IMR-90 (cell line): Measurements from ENCODE around the gene B4GALT1. TPM values are rescaled to one million over a fixed set of nuclear protein-coding genes. Genes with fewer than 3 reads are reported as not detected.

ENCODE experiments used
- ATAC-seq: fragments of 200-7000 bp; cut with Tn5 transposase; 2 replicates; pipeline ENCODE4 v1.9.1; 2020; ENCODE audit warnings: low read depth, mild to moderate bottlenecking, moderate library complexity
- BruUV-seq: library from RNA; stranded (reverse); fragments of 400-500 nt; replicated peaks from 2 replicates; lab custom pipeline; 2021; lab: Mats Ljungman, UMichigan
- CTCF ChIA-PET: fragments of 300-600 bp; formaldehyde crosslinking; extraction: SDS; loops from one replicate; lab custom pipeline; 2021; ENCODE audit warnings: antibody characterized with exemption; lab: Yijun Ruan, JAX
- POLR2A ChIA-PET: fragments of 300-600 bp; sonication (Branson Sonifier 250); formaldehyde crosslinking; loops from one replicate; lab custom pipeline; 2022; ENCODE audit warnings: antibody characterized with exemption; ENCODE audit not compliant: unreplicated experiment; lab: Charles Lee
- DNase-seq: peaks from one replicate; pipeline ENCODE4 v3.0.0; 2013
- H2AFZ ChIP-seq: replicated peaks from 2 replicates; pipeline ENCODE3; 2013; ENCODE audit warnings: low read length, mild to moderate bottlenecking; ENCODE audit not compliant: poor library complexity
- H2AK5ac ChIP-seq: 2 replicates; pipeline ENCODE4 v1.6.1; 2013; ENCODE audit warnings: low read depth, low read length, inconsistent platforms
- H2AK9ac ChIP-seq: replicated peaks from 2 replicates; pipeline ENCODE3; 2013; ENCODE audit warnings: mild to moderate bottlenecking, low read depth, low read length, moderate library complexity; ENCODE audit not compliant: poor library complexity
- H2BK120ac ChIP-seq: 2 replicates; pipeline ENCODE4 v1.6.1; 2013; ENCODE audit warnings: low read depth, low read length, inconsistent platforms
- H2BK15ac ChIP-seq: 3 replicates; pipeline ENCODE4 v1.6.1; 2013; ENCODE audit warnings: low read depth, low read length, inconsistent platforms
- H2BK20ac ChIP-seq: 2 replicates; pipeline ENCODE4 v1.6.1; 2013; ENCODE audit warnings: low read depth, mild to moderate bottlenecking, inconsistent platforms, low read length, moderate library complexity
- H2BK5ac ChIP-seq: 2 replicates; pipeline ENCODE4 v1.6.1; 2013; ENCODE audit warnings: mild to moderate bottlenecking, low read depth, low read length, inconsistent platforms; ENCODE audit not compliant: poor library complexity, severe bottlenecking
- H3K14ac ChIP-seq: replicated peaks from 2 replicates; pipeline ENCODE4 v1.6.1; 2013; ENCODE audit warnings: low read depth, low read length, inconsistent platforms
- H3K18ac ChIP-seq: 2 replicates; pipeline ENCODE4 v1.6.1; 2013; ENCODE audit warnings: low read depth, low read length, control low read depth
- H3K23ac ChIP-seq: 2 replicates; pipeline ENCODE4 v1.6.1; 2013; ENCODE audit warnings: low read depth, low read length, inconsistent platforms
- H3K27ac ChIP-seq: 2 replicates; pipeline ENCODE4 v1.5.1; 2013; ENCODE audit warnings: mild to moderate bottlenecking, control low read depth, low read length; ENCODE audit not compliant: insufficient read depth
- H3K27me3 ChIP-seq: 2 replicates; pipeline ENCODE4 v1.6.1; 2013; ENCODE audit warnings: low read length; ENCODE audit not compliant: control insufficient read depth, insufficient read depth
- H3K36me3 ChIP-seq: 2 replicates; pipeline ENCODE4 v1.6.1; 2013; ENCODE audit warnings: low read length, mixed read lengths; ENCODE audit not compliant: control insufficient read depth, insufficient read depth
- H3K4ac ChIP-seq: 2 replicates; pipeline ENCODE4 v1.6.1; 2013; ENCODE audit warnings: low read depth, low read length, inconsistent platforms
- H3K4me1 ChIP-seq: 2 replicates; pipeline ENCODE4 v1.6.1; 2013; ENCODE audit warnings: low read length, mixed read lengths; ENCODE audit not compliant: control insufficient read depth, insufficient read depth
- H3K4me2 ChIP-seq: 2 replicates; pipeline ENCODE4 v1.6.1; 2013; ENCODE audit warnings: low read depth, mild to moderate bottlenecking, control low read depth, low read length, moderate library complexity
- H3K4me3 ChIP-seq: 2 replicates; pipeline ENCODE4 v1.5.1; 2013; ENCODE audit warnings: low read depth, mild to moderate bottlenecking, control low read depth, low read length, moderate library complexity; ENCODE audit not compliant: insufficient read depth
- H3K56ac ChIP-seq: 2 replicates; pipeline ENCODE4 v1.6.1; 2013; ENCODE audit warnings: low read length, inconsistent platforms; ENCODE audit not compliant: insufficient read depth; ENCODE audit errors: extremely low read depth
- H3K79me1 ChIP-seq, 2 experiments: 2 replicates each; pipeline ENCODE4 v1.6.1; 2013; ENCODE audit warnings: low read length in 2 of 2, inconsistent platforms in 1 of 2, low read depth in 1 of 2
- H3K9ac ChIP-seq: 2 replicates; pipeline ENCODE4 v1.6.1; 2013; ENCODE audit warnings: low read depth, low read length, control low read depth
- H3K9me1 ChIP-seq: 2 replicates; pipeline ENCODE4 v1.6.1; 2013; ENCODE audit warnings: low read length, inconsistent platforms; ENCODE audit not compliant: insufficient read depth
- H3K9me3 ChIP-seq: 2 replicates; pipeline ENCODE4 v1.6.1; 2013; ENCODE audit warnings: low read length; ENCODE audit not compliant: control insufficient read depth, insufficient read depth
- H4K20me1 ChIP-seq: 2 replicates; pipeline ENCODE4 v1.6.1; 2013; ENCODE audit warnings: low read length, inconsistent platforms; ENCODE audit not compliant: insufficient read depth
- H4K5ac ChIP-seq: 2 replicates; pipeline ENCODE4 v1.6.1; 2013; ENCODE audit warnings: mild to moderate bottlenecking, low read depth, low read length, control low read depth
- H4K8ac ChIP-seq, 2 experiments: 2 replicates each; pipeline ENCODE4 v1.6.1; 2013; ENCODE audit warnings: low read depth in 2 of 2, low read length in 2 of 2, control low read depth in 1 of 2, inconsistent platforms in 1 of 2
- H4K91ac ChIP-seq: 2 replicates; pipeline ENCODE4 v1.6.1; 2013; ENCODE audit warnings: low read depth, low read length, inconsistent platforms; ENCODE audit not compliant: insufficient read depth
- BHLHE40 ChIP-seq: fragments of 150-350 bp; IDR thresholded peaks from 2 replicates; pipeline ENCODE4 v1.6.1; 2016; ENCODE audit warnings: mild to moderate bottlenecking, low read depth, low read length
- CEBPB ChIP-seq: IDR thresholded peaks from 2 replicates; pipeline ENCODE4 v1.6.1; 2012; ENCODE audit warnings: low read depth, low read length, improper control_type of control experiment
- CHD1 ChIP-seq: IDR thresholded peaks from 2 replicates; pipeline ENCODE4 v1.6.1; 2012; ENCODE audit warnings: low read depth, low read length, improper control_type of control experiment
- CTCF ChIP-seq: conservative IDR thresholded peaks from 2 replicates; pipeline ENCODE4 v1.5.1; 2012; ENCODE audit warnings: mild to moderate bottlenecking, low read depth, low read length, improper control_type of control experiment
- FOS ChIP-seq: fragments of 150-350 bp; IDR thresholded peaks from 2 replicates; pipeline ENCODE4 v1.6.1; 2016; ENCODE audit warnings: low read depth, low read length
- MAFK ChIP-seq: IDR thresholded peaks from 2 replicates; pipeline ENCODE4 v1.6.1; 2012; ENCODE audit warnings: low read depth, low read length, improper control_type of control experiment
- MAZ ChIP-seq: IDR thresholded peaks from 2 replicates; pipeline ENCODE4 v1.6.1; 2012; ENCODE audit warnings: low read depth, mild to moderate bottlenecking, low read length, improper control_type of control experiment, moderate library complexity, borderline replicate concordance
- MXI1 ChIP-seq: IDR thresholded peaks from 2 replicates; pipeline ENCODE4 v1.6.1; 2012; ENCODE audit warnings: low read depth, mild to moderate bottlenecking, low read length, moderate library complexity, borderline replicate concordance
- POLR2A ChIP-seq: IDR thresholded peaks from 2 replicates; pipeline ENCODE4 v1.6.1; 2012; ENCODE audit warnings: mild to moderate bottlenecking, low read depth, low read length
- RAD21 ChIP-seq: IDR thresholded peaks from 2 replicates; pipeline ENCODE4 v1.6.1; 2012; ENCODE audit warnings: low read length, improper control_type of control experiment
- SMC3 ChIP-seq: fragments of 150-350 bp; IDR thresholded peaks from 2 replicates; pipeline ENCODE4 v1.6.1; 2016; ENCODE audit warnings: low read depth, mild to moderate bottlenecking, antibody characterized with exemption, low read length, moderate library complexity
- USF2 ChIP-seq: fragments of 150-350 bp; IDR thresholded peaks from 2 replicates; pipeline ENCODE4 v1.6.1; 2017; ENCODE audit warnings: mild to moderate bottlenecking, antibody characterized with exemption, low read length, low read depth
- WGBS, 2 experiments: methylation state at CpG; one replicate each; pipeline versions ENCODE4 v1.1.5 to v1.1.7; 2013; ENCODE audit warnings: missing lambda C conversion rate in 2 of 2; ENCODE audit not compliant: insufficient read length in 1 of 2; ENCODE audit errors: extremely low coverage in 2 of 2; 5-methylcytosine and 5-hydroxymethylcytosine counted together
- dilution Hi-C: fragments of 300-500 bp; cut with HindIII; formaldehyde crosslinking; loops from one replicate; pipeline ENCODE4 v1.14.3; 2018; ENCODE audit warnings: low sequenced_read_pairs; ENCODE audit not compliant: unreplicated experiment
- in situ Hi-C: fragments of 300-500 bp; cut with MboI; formaldehyde crosslinking; loops from 3 replicates; pipeline ENCODE4 v1.14.3; 2019; ENCODE audit warnings: low sequenced_read_pairs, inconsistent platforms, mixed read lengths
- intact Hi-C: fragments of 100-400 bp; cut with micrococcal nuclease; formaldehyde crosslinking; loops from 2 replicates; pipeline ENCODE4 v1.10.0; 2022
- polyA plus RNA-seq, 3 experiments: library from polyadenylated mRNA; depleted of rRNA; stranded (reverse); fragments of >200 nt; gene quantifications; 2 replicates each; pipeline ENCODE4 v1.2.3, GENCODE V29; 2012; ENCODE audit warnings: low replicate concordance in 1 of 3
- total RNA-seq: library from RNA; depleted of rRNA; stranded (reverse); fragments of >200 nt; gene quantifications from 2 replicates; pipeline ENCODE4 v1.2.3, GENCODE V29; 2012
- TF ChIP-seq, protein P1 (sequence below): fragments of 150-350 bp; IDR thresholded peaks from 2 replicates; pipeline ENCODE4 v1.6.1; 2016; ENCODE audit warnings: low read depth, mild to moderate bottlenecking, low read length, moderate library complexity, borderline replicate concordance

The B4GALT1 gene
- total and polyA plus RNA-seq, 2 of the 4 experiments (the other 2 are of a cell fraction), result 8.8 to 37.8 TPM

DNA sequence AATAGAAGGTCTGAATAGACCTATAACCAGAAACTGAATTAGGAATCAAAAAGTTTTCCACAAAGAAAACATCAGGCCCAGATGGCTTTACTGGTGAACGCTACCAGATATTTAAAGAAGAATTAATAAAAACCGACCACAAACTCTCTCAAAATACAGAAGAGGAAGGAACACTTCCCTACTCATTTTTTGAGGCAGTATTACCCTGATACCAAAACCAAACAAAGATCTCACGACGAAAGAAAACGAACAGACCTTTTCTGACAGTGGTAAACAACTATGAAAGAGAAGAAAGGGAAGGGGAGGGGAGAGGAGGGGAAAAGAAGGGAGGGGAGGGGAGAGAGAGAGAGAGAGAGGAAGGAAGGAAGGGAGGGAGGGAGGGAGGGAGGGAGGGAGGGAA lies 13.5 kb downstream of the B4GALT1 start:
- Histone ChIP-seq H4K91ac (no peak overlapping the region), H2BK120ac (no peak overlapping the region), H4K20me1 (peaks cover 23% of the 10 kb centered on the region), H3K18ac (no peak overlapping the region), H2BK5ac (no peak overlapping the region), H3K27ac (no peak overlapping the region), H3K9ac (no peak overlapping the region), H2AK9ac (no peak overlapping the region), H3K4me1 (peaks cover 18% of the 10 kb centered on the region), H3K4ac (no peak overlapping the region), H3K4me2 (no peak overlapping the region), H3K9me3 (no peaks in the 10 kb centered on the region), H2AFZ (no peak overlapping the region), H3K14ac (no peak overlapping the region), H3K23ac (no peak overlapping the region), H3K27me3 (no peaks in the 10 kb centered on the region), H2BK20ac (no peak overlapping the region), H3K4me3 (no peak overlapping the region), H2BK15ac (no peak overlapping the region), H4K8ac (no peak overlapping the region), H3K56ac (no peak overlapping the region), H3K79me1 (peaks cover 7 to 72% of the 10 kb centered on the region in 2 experiments), H3K36me3 (no peaks in the 10 kb centered on the region), H4K5ac (no peak overlapping the region), H3K9me1 (peaks cover 34% of the 10 kb centered on the region), H2AK5ac (no peak overlapping the region)
- no CpG with 5 or more reads among the region's 5 CpGs for WGBS, 2 experiments
- no peak for TF ChIP-seq MAFK
- TF ChIP-seq, protein P1, sequence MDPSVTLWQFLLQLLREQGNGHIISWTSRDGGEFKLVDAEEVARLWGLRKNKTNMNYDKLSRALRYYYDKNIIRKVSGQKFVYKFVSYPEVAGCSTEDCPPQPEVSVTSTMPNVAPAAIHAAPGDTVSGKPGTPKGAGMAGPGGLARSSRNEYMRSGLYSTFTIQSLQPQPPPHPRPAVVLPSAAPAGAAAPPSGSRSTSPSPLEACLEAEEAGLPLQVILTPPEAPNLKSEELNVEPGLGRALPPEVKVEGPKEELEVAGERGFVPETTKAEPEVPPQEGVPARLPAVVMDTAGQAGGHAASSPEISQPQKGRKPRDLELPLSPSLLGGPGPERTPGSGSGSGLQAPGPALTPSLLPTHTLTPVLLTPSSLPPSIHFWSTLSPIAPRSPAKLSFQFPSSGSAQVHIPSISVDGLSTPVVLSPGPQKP, result no peak
- no peak for TF ChIP-seq CHD1
- TF ChIP-seq MXI1, result no peak
- no peak for TF ChIP-seq BHLHE40
- no peak for TF ChIP-seq RAD21
- TF ChIP-seq CEBPB, result no peak
- TF ChIP-seq USF2, result no peak
- TF ChIP-seq CTCF, result no peak
- no peak for TF ChIP-seq SMC3
- no peak for TF ChIP-seq POLR2A
- TF ChIP-seq FOS, result no peak
- TF ChIP-seq MAZ, result no peak
- ChIA-PET POLR2A (no interaction called here), CTCF (no interaction called here)
- intact Hi-C loops (no loop called here), in situ Hi-C loops (no loop called here), dilution Hi-C loops (no loop called here)
- DNase-seq (no peak), ATAC-seq (no peak)
- BruUV-seq, result no TSS peak
